Hepatocyte (in vitro differentiated cells): ENCODE data around the gene ANK2. TPM values are rescaled to one million over a fixed set of nuclear protein-coding genes. Genes with fewer than 3 reads are reported as not detected.

ENCODE experiments used
- DNase-seq: peaks from one replicate; pipeline ENCODE4 v3.0.0-alpha.2; 2016; ENCODE audit warnings: low spot score
- H2AFZ ChIP-seq: fragments of 200-600 bp; sonication (generic); 2 replicates; pipeline ENCODE4 v1.6.0; 2016; ENCODE audit warnings: antibody characterized with exemption, mild to moderate bottlenecking
- H3K27ac ChIP-seq: fragments of 200-600 bp; sonication (generic); 2 replicates; pipeline ENCODE4 v1.5.1; 2016; ENCODE audit warnings: mild to moderate bottlenecking
- H3K27me3 ChIP-seq: fragments of 200-600 bp; sonication (generic); 2 replicates; pipeline ENCODE4 v1.6.1; 2016
- H3K36me3 ChIP-seq: fragments of 200-600 bp; sonication (generic); replicated peaks from 2 replicates; pipeline ENCODE4 v1.5.1; 2016; ENCODE audit warnings: low read depth; ENCODE audit not compliant: insufficient read depth
- H3K4me1 ChIP-seq: fragments of 200-600 bp; sonication (generic); 2 replicates; pipeline ENCODE4 v1.5.1; 2016; ENCODE audit warnings: mild to moderate bottlenecking, moderate library complexity; ENCODE audit not compliant: insufficient read depth
- H3K4me2 ChIP-seq: fragments of 200-600 bp; sonication (generic); 2 replicates; pipeline ENCODE4 v1.6.0; 2016
- H3K4me3 ChIP-seq: fragments of 200-600 bp; sonication (generic); 2 replicates; pipeline ENCODE4 v1.5.1; 2016; ENCODE audit warnings: mild to moderate bottlenecking
- H3K79me2 ChIP-seq: fragments of 200-600 bp; sonication (generic); 2 replicates; pipeline ENCODE4 v1.6.0; 2017; ENCODE audit warnings: mild to moderate bottlenecking
- H3K9me2 ChIP-seq: fragments of 200-600 bp; sonication (generic); replicated peaks from 2 replicates; pipeline ENCODE4 v1.6.0; 2017; ENCODE audit warnings: mild to moderate bottlenecking; ENCODE audit not compliant: insufficient read depth
- H3K9me3 ChIP-seq: fragments of 200-600 bp; sonication (generic); 2 replicates; pipeline ENCODE4 v1.5.1; 2016; ENCODE audit warnings: low read depth, mild to moderate bottlenecking
- H4K20me1 ChIP-seq: fragments of 200-600 bp; sonication (generic); 2 replicates; pipeline ENCODE4 v1.6.0; 2016; ENCODE audit warnings: mild to moderate bottlenecking; ENCODE audit not compliant: insufficient read depth, poor library complexity, severe bottlenecking
- EZH2 ChIP-seq: fragments of 200-600 bp; sonication (generic); IDR thresholded peaks from 2 replicates; pipeline ENCODE4 v1.6.1; 2016; ENCODE audit warnings: antibody characterized with exemption, mild to moderate bottlenecking, borderline replicate concordance
- EZH2phosphoT487 ChIP-seq: fragments of 200-600 bp; sonication (generic); IDR thresholded peaks from one replicate; pipeline ENCODE4 v1.6.1; 2018; ENCODE audit warnings: antibody characterized with exemption, mild to moderate bottlenecking, low read depth, moderate library complexity; ENCODE audit not compliant: unreplicated experiment, severe bottlenecking
- WGBS: methylation state at CpG from one replicate; pipeline ENCODE4 v1.1.6; 2016; ENCODE audit warnings: low lambda C conversion rate; ENCODE audit errors: missing lambda C conversion rate; 5-methylcytosine and 5-hydroxymethylcytosine counted together
- polyA plus RNA-seq: library from polyadenylated mRNA; unstranded; fragments of >200 nt; fragmentation: Nextera tagmentation; extraction: Ambion mirVana; gene quantifications from 2 replicates; pipeline ENCODE4 v1.2.1, GENCODE V29; 2016
- total RNA-seq: library from RNA; depleted of rRNA; stranded (reverse); fragments of >200 nt; gene quantifications from 2 replicates; pipeline ENCODE4 v1.2.3, GENCODE V29; 2014
- TF ChIP-seq, protein P1 (sequence below): fragments of 200-600 bp; sonication (generic); IDR thresholded peaks from 2 replicates; pipeline ENCODE4 v1.5.1; 2016; ENCODE audit warnings: antibody characterized with exemption, mild to moderate bottlenecking; ENCODE audit not compliant: poor library complexity

Gene ANK2
- total and polyA plus RNA-seq, 2 experiments from 2014 or later: 3.6 to 17.5 TPM

DNA sequence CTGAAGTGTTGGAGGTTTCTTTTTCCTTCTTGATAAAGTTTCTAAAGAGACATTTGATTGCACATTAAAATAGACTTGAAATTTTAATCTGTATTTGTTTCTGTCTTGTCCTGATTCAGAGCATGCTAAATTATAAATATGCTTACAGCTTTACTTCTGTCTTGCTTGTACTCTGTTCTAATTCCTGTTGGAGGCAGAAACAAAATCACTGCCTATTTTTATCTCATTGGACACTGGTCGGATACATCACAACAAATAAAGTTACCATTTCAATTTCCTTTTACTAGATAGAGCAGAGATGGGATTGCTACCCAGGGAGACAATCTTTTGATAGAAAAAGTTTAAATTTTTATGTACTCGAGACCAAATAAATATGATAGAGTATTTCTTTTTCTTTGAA, 6.9 kb downstream of the ANK2 start:
- Histone ChIP-seq H3K27ac (no peak overlapping the region), H3K9me3 (no peaks in the 10 kb centered on the region), H3K4me1 (no peaks in the 10 kb centered on the region), H3K36me3 (no peaks in the 10 kb centered on the region), H3K4me2 (no peak overlapping the region), H3K9me2 (no peaks in the 10 kb centered on the region), H4K20me1 (no peaks in the 10 kb centered on the region), H3K79me2 (no peaks in the 10 kb centered on the region), H3K4me3 (no peak overlapping the region), H3K27me3 (no peaks in the 10 kb centered on the region), H2AFZ (no peak overlapping the region)
- 91% methylated on average over 2 of the region's 2 CpGs for WGBS
- TF ChIP-seq EZH2phosphoT487 (no peak), EZH2 (no peak)
- TF ChIP-seq, protein P1, sequence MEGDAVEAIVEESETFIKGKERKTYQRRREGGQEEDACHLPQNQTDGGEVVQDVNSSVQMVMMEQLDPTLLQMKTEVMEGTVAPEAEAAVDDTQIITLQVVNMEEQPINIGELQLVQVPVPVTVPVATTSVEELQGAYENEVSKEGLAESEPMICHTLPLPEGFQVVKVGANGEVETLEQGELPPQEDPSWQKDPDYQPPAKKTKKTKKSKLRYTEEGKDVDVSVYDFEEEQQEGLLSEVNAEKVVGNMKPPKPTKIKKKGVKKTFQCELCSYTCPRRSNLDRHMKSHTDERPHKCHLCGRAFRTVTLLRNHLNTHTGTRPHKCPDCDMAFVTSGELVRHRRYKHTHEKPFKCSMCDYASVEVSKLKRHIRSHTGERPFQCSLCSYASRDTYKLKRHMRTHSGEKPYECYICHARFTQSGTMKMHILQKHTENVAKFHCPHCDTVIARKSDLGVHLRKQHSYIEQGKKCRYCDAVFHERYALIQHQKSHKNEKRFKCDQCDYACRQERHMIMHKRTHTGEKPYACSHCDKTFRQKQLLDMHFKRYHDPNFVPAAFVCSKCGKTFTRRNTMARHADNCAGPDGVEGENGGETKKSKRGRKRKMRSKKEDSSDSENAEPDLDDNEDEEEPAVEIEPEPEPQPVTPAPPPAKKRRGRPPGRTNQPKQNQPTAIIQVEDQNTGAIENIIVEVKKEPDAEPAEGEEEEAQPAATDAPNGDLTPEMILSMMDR: no peak
- no peak for DNase-seq

DNA sequence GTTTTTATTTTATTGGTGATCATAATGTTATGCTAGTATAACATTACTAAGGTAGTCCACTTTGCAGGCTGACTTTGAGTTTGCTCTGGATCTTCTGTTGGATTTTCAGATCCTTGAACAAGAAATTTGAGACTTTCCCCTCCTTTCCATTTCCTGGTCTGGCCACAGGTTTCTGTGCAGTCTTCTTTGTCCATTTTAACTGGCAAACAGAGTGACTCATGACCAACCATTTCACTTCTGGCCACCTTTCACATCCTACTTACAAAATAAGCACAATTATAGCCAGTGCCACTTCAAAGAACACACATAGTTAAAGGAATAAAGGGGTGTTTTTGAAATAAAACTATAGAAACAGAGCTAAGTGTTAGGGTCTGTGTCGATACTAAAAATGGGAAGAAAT, 8.4 kb downstream of the ANK2 start:
- H2AFZ ChIP-seq: no peak overlapping the region
- no peak overlapping the region for H3K4me2 ChIP-seq
- DNase-seq: no peak
- WGBS: 96% methylated on average over 1 of the region's 1 CpG
- no peak for TF ChIP-seq EZH2
- TF ChIP-seq, protein P1: no peak
- H3K27me3 ChIP-seq: no peaks in the 10 kb centered on the region
- H3K9me3 ChIP-seq: no peaks in the 10 kb centered on the region
- no peak overlapping the region for H3K4me3 ChIP-seq
- no peaks in the 10 kb centered on the region for H3K36me3 ChIP-seq
- no peaks in the 10 kb centered on the region for H3K9me2 ChIP-seq
- no peaks in the 10 kb centered on the region for H3K4me1 ChIP-seq
- no peaks in the 10 kb centered on the region for H4K20me1 ChIP-seq
- H3K79me2 ChIP-seq: no peaks in the 10 kb centered on the region
- H3K27ac ChIP-seq: no peak overlapping the region

DNA sequence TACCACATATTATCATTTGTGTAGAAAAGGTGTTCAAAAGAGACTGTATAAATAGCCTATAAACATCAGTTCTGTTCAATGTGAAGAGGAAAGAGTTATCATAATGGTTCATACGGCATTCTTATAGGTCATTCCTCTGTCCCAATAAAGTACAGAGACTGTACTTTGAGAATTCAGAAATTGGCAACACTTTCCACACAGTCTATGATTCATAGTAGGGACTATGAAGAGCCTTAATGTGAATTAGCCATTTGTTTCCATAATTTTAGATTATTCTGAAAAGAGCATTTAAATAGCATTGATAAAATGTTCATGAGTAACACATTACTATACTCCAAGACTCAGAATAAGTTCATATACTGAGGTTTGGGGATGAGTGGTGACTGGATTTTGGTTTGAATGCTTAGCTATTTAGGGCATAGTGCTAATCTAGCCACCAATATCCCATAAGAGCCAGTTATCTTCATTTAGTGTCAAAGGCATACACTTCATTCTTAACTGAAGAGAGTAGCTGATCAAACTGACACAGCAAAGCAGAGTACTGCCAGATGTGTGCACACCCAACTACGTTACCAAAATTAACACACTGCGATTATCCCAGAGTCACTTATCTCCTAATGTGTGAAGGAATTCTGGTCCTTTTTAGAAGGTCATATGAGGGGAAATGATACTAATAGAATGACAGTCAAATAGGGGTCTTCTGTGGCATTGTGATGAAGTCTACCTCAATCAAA, 10.2 kb downstream of the ANK2 start:
- H4K20me1 ChIP-seq: no peaks in the 10 kb centered on the region
- H3K79me2 ChIP-seq: no peaks in the 10 kb centered on the region
- H3K4me1 ChIP-seq: no peaks in the 10 kb centered on the region
- no peaks in the 10 kb centered on the region for H3K27me3 ChIP-seq
- no peak overlapping the region for H3K4me2 ChIP-seq
- H3K9me3 ChIP-seq: no peaks in the 10 kb centered on the region
- no peak overlapping the region for H3K4me3 ChIP-seq
- H3K9me2 ChIP-seq: no peaks in the 10 kb centered on the region
- H3K27ac ChIP-seq: no peak overlapping the region
- no peaks in the 10 kb centered on the region for H3K36me3 ChIP-seq
- DNase-seq: no peak
- no peak overlapping the region for H2AFZ ChIP-seq
- TF ChIP-seq, protein P1: no peak
- TF ChIP-seq EZH2: no peak
- TF ChIP-seq EZH2phosphoT487: no peak
- WGBS: 89% methylated on average over 3 of the region's 3 CpGs

DNA sequence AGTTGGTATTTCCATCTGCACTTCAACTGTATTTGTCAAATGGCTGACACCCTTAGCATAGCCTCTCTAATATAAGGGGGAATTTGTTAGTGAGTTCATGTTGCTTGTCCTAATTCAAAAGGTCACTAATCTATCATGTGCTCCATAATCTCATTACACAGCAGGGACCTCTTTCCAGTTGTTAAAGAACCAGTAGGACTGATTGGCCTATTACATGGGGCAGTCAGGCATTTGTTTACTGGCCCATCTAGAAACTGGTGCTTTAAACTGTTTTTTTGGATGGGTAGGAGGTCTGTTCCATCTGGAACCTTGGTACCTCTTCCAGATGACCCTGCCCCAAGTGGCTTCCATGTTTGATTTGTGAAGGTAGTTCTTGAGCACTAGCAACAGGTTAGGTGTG, 11.4 kb downstream of the ANK2 start:
- Histone ChIP-seq H3K4me1 (no peaks in the 10 kb centered on the region), H3K9me2 (no peaks in the 10 kb centered on the region), H3K36me3 (no peaks in the 10 kb centered on the region), H3K4me2 (no peak overlapping the region), H3K79me2 (no peaks in the 10 kb centered on the region), H4K20me1 (no peaks in the 10 kb centered on the region), H3K4me3 (no peak overlapping the region), H3K9me3 (no peaks in the 10 kb centered on the region), H3K27me3 (no peaks in the 10 kb centered on the region), H3K27ac (no peak overlapping the region), H2AFZ (no peak overlapping the region)
- TF ChIP-seq EZH2 (no peak), EZH2phosphoT487 (no peak)
- TF ChIP-seq, protein P1: no peak
- no peak for DNase-seq
